Fibroblast of pulmonary artery (primary cell): ENCODE data around the gene LCTL.

Experiments
- DNase-seq: peaks from one replicate; pipeline ENCODE4 v3.0.0-alpha.2; 2010; ENCODE audit warnings: low read depth
- H3K4me3 ChIP-seq: replicated peaks from 2 replicates; pipeline ENCODE4 v1.5.1; 2011; ENCODE audit warnings: low read depth, mild to moderate bottlenecking, control low read depth, low read length, moderate library complexity
- CTCF ChIP-seq: IDR thresholded peaks from 2 replicates; pipeline ENCODE4 v1.5.1; 2011; ENCODE audit warnings: mild to moderate bottlenecking, control low read depth, low read length, inconsistent platforms; ENCODE audit errors: missing control alignments

The LCTL gene, protein sequence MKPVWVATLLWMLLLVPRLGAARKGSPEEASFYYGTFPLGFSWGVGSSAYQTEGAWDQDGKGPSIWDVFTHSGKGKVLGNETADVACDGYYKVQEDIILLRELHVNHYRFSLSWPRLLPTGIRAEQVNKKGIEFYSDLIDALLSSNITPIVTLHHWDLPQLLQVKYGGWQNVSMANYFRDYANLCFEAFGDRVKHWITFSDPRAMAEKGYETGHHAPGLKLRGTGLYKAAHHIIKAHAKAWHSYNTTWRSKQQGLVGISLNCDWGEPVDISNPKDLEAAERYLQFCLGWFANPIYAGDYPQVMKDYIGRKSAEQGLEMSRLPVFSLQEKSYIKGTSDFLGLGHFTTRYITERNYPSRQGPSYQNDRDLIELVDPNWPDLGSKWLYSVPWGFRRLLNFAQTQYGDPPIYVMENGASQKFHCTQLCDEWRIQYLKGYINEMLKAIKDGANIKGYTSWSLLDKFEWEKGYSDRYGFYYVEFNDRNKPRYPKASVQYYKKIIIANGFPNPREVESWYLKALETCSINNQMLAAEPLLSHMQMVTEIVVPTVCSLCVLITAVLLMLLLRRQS

DNA sequence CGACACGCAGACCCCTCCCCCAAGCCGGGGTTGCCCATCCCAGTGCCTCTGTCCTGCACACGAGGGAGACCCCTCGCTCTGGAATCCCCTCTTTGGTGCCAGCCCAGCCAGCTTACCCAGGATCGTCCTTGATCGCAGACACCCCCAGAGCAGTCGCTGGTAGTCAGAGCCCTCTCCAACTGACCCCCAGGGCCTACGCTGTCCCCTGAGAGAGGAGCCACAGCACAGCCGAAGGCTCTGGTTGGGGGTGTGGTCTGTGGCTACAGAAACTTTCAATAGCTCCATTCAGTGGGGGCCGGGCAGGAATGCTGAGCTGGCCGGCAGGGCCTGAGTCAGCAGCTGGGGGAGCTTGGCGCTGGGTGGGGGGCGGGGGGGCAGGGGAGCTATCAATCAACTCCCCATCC, at the start of gene LCTL:
LCTL (minus strand) TSS at position 258 of the 404 bp plus-strand sequence. CDS start 633 bp downstream, outside the sequence.
- DNase-seq = peak; percentile 52
- H3K4me3 ChIP-seq = no peak within 1 kb of the TSS
- no peak for TF ChIP-seq CTCF

DNA sequence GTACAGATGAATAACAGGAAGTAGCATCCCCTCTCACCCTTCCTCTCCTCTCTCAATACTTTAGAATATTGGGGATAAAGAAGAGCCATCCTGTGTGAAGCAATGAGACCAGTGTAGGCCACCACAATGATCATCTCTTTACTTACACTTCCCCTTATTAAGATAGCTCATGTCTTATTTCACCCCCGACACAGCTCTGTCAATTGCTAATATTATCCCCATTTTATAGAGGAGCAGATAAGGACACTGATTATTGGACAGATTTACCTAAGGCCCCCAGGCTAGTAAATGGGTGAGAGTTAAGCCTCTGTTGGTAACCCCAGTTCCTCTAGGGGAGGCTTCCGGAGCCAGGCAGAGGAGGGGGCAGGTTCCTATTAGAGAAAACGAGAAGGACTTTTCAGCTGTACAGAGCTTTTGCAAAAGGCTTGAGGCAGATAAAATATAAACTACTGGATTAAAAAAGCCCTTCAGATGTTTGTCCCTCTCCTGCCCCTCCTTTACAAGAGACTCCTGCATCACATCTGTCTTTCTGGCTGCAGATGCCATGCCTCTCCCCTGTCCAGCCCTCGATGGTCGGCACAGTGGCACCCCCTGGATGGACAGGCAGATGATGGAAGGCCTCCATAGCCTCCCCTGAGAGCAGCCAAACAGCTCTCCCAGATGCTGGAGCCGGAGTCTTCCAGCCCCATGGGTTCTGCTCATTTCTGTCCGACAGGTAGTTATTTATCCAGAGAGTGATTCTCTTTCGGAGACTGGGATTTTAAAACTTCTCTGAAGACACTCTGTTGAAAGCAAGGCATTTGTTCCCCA, 49.4 kb upstream of the LCTL start:
- no peak overlapping the region for H3K4me3 ChIP-seq
- no peak for TF ChIP-seq CTCF
- DNase-seq = no peak

DNA sequence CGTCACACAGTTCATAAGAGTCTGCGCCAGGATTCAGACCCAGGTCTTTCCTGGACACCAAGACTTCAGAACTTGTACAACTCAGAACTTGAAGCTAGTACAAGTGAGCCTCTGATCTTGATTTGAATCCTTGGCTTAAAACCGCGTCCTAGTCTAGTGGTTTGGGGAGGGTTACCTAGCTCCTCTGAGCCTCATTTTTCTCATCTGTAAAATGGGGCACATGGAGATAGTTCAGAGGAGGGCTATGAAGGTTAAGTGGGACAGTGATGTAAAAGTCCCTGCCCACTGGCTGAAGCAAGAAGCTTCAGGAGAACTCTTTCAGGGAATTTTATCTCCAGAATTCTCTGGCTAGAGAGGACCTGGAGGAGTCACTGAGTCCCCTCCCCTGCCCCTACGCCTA, 48.7 kb upstream of the LCTL start:
- no peak for DNase-seq
- H3K4me3 ChIP-seq = no peak overlapping the region
- no peak for TF ChIP-seq CTCF

- DNase-seq = no peak
- no peak for TF ChIP-seq CTCF
Measured at GRCh38 chr15:66613743-66614142, 47.9 kb upstream of the LCTL start.

GRCh38 chr15:66611257-66612053, 45.7 kb upstream of the LCTL start:
- TF ChIP-seq CTCF = no peak
- no peak overlapping the region for H3K4me3 ChIP-seq
- no peak for DNase-seq

More at GRCh38 chr15:66613743-66614142, 47.9 kb upstream of the LCTL start:
- no peak overlapping the region for H3K4me3 ChIP-seq

DNA sequence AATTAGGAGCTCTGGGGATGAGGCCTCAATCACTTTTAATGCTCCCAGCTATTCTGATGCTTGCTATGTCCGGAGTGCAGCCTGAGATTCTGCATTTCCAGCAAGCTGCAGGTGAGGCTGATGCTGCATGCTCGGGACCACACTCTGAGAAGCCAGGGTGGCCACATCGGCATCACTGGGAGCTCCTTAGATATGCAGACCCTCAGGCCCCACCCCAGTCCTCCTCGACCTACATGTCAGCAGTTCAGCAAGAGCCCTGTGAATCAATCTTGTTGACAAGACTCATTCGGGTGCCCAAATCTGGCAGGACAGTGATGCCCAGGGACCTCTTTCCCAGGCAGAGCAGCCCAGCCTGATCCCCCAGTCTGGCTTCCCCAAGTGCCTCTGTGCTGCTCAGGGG, 44.1 kb upstream of the LCTL start:
- no peak overlapping the region for H3K4me3 ChIP-seq
- no peak for DNase-seq
- no peak for TF ChIP-seq CTCF
